Transverse colon (tissue), 4 donors: ENCODE measurements around the gene SIKE1. TPM values are rescaled to one million over a fixed set of nuclear protein-coding genes. Genes with fewer than 3 reads are reported as not detected.
"Not testable (repeated sequence)": the region's sequence is repeated elsewhere in the genome, so short reads cannot be mapped to it uniquely, and the experiment has no call there.

Experiments
- DNase-seq: peaks from one replicate; pipeline ENCODE4 v3.0.0-alpha.2; 2019
- H3K27ac ChIP-seq, 4 donors: fragments of 200-600 bp; sonication (generic); 2 replicates each; pipeline ENCODE4 v1.5.1; 2016 to 2018; ENCODE audit warnings: inconsistent platforms in 4 of 4
- H3K27me3 ChIP-seq: fragments of 200-600 bp; sonication (generic); 2 replicates; pipeline ENCODE4 v1.5.1; 2017; ENCODE audit warnings: inconsistent platforms
- H3K36me3 ChIP-seq, 4 donors: fragments of 200-600 bp; sonication (generic); 2 replicates each; pipeline ENCODE4 v1.5.1; 2017 to 2019; ENCODE audit warnings: inconsistent platforms in 4 of 4
- H3K4me1 ChIP-seq, 4 donors: fragments of 200-600 bp; sonication (generic); 2 replicates each; pipeline ENCODE4 v1.5.1; 2017 to 2020; ENCODE audit warnings: inconsistent platforms in 4 of 4
- H3K4me3 ChIP-seq, 4 donors: fragments of 200-600 bp; sonication (generic); 1 replicate in 1 of 4; 2 replicates in 3 of 4; pipeline versions ENCODE4 v1.5.1 to v1.6.1; 2017 to 2019; ENCODE audit warnings: inconsistent platforms in 4 of 4
- H3K9me3 ChIP-seq, 2 donors: fragments of 200-600 bp; sonication (generic); 2 replicates each; pipeline ENCODE4 v1.5.1; 2017 to 2019; ENCODE audit warnings: inconsistent platforms in 2 of 2
- EP300 ChIP-seq: sonication (generic); formaldehyde crosslinking; IDR thresholded peaks from one replicate; pipeline ENCODE4 v1.6.1; 2017; ENCODE audit warnings: antibody characterized with exemption, low read depth
- POLR2A ChIP-seq: fragments of 450-650 bp; IDR thresholded peaks from one replicate; pipeline ENCODE4 v1.6.1; 2016; ENCODE audit warnings: antibody characterized with exemption, mild to moderate bottlenecking, moderate library complexity
- POLR2AphosphoS5 ChIP-seq, 3 donors: sonication (generic); formaldehyde crosslinking; IDR thresholded peaks; one replicate each; pipeline ENCODE4 v1.6.1; 2016; ENCODE audit warnings: antibody characterized with exemption in 3 of 3
- WGBS, 2 donors: methylation state at CpG; one replicate each; pipeline ENCODE4 v1.1.5; 2018; ENCODE audit warnings: low coverage in 1 of 2; 5-methylcytosine and 5-hydroxymethylcytosine counted together
- in situ Hi-C, 4 donors: fragments of 200-750 bp; cut with MboI; loops; one replicate each; pipeline versions ENCODE4 v1.15.0 to v1.15.1; 2017; ENCODE audit warnings: low sequenced_read_pairs in 3 of 4, low pct_ligation_motif_present in 1 of 4, low pct_unique_long_range_greater_than_20kb in 1 of 4
- intact Hi-C: fragments of 100-400 bp; cut with DNase I; formaldehyde crosslinking; loops from one replicate; pipeline ENCODE4 v1.15.1; 2023; ENCODE audit warnings: low total_unique reads
- total RNA-seq, 4 donors: library from RNA; depleted of rRNA; stranded (reverse); fragments of >200 nt; gene quantifications; one replicate each; pipeline ENCODE4 v1.1.0, GENCODE V29; 2016
- TF ChIP-seq, protein P1 (sequence below), 5 experiments: fragments of 200-600 bp in 3 of 5; fragments of 450-650 bp in 2 of 5; sonication (generic) in 3 of 5; IDR thresholded peaks; 1 replicate in 2 of 5; 2 replicates in 3 of 5; pipeline ENCODE4 v1.5.1; 2016 to 2017; ENCODE audit warnings: antibody characterized with exemption in 5 of 5, inconsistent platforms in 3 of 5, mild to moderate bottlenecking in 2 of 5, moderate library complexity in 1 of 5

Gene SIKE1
- total RNA-seq, 4 donors from 2014 or later = 20.9 to 44.5 (median 35.3) TPM

DNA sequence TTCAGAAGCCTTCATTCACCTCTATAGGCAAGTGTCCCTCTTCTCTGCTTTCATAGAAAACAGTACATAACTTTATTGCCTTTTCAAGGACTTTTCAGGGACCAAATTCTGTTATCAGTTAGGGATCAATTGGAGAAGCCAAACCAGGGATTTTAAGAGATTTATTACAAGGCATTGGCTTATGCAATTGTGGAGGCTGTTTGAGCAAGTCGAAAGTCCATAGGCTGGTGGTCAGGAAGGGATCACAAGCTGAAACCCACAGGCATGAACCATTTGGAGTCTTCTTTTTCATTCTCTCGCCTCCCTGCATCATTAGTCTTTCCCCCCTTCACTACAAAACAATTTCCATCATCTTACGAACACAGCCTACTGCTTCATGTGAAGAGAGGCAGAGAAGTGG lies 39.4 kb upstream of the SIKE1 start:
- Histone ChIP-seq H3K27me3 (no peaks in the 10 kb centered on the region), H3K36me3 (no peaks in the 10 kb centered on the region), H3K4me3 (no peak overlapping the region), H3K27ac (no peak overlapping the region), H3K4me1 (no peaks in the 10 kb centered on the region), H3K9me3 (no peaks in the 10 kb centered on the region)
- TF ChIP-seq, protein P1, sequence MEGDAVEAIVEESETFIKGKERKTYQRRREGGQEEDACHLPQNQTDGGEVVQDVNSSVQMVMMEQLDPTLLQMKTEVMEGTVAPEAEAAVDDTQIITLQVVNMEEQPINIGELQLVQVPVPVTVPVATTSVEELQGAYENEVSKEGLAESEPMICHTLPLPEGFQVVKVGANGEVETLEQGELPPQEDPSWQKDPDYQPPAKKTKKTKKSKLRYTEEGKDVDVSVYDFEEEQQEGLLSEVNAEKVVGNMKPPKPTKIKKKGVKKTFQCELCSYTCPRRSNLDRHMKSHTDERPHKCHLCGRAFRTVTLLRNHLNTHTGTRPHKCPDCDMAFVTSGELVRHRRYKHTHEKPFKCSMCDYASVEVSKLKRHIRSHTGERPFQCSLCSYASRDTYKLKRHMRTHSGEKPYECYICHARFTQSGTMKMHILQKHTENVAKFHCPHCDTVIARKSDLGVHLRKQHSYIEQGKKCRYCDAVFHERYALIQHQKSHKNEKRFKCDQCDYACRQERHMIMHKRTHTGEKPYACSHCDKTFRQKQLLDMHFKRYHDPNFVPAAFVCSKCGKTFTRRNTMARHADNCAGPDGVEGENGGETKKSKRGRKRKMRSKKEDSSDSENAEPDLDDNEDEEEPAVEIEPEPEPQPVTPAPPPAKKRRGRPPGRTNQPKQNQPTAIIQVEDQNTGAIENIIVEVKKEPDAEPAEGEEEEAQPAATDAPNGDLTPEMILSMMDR (IDR thresholded peaks at IDR 0.05) = no peak
- TF ChIP-seq POLR2AphosphoS5 (IDR thresholded peaks at IDR 0.05) (no peak), POLR2A (no peak), EP300 (no peak)
- intact Hi-C loops = no loop called here
- WGBS, 2 donors = 65 to 70% methylated on average over 2 to 3 of the region's 3 CpGs
- no peak for DNase-seq
- in situ Hi-C loops = no loop called here

DNA sequence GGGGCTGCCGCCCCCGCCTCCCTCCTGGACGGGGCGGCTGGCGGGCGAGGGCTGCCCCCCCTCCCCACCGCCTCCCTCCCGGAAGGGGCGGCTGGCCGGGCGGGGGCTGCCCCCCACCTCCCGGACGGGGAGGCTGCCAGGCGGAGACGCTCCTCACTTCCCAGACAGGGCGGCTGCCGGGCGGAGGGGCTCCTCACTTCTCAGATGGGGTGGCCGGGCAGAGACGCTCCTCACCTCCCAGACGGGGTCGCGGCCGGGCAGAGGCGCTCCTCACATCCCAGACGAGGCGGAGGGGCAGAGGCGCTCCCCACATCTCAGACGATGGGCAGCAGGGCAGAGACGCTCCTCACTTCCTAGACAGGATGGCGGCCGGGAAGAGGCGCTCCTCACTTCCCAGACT lies 24.0 kb upstream of the SIKE1 start:
- H3K27me3 ChIP-seq, in situ Hi-C loops, DNase-seq, H3K36me3 ChIP-seq, intact Hi-C loops, H3K9me3 ChIP-seq, H3K27ac ChIP-seq, H3K4me3 ChIP-seq, H3K4me1 ChIP-seq: not testable (repeated sequence)
- 96% methylated on average over 9 of the region's 33 CpGs; no CpG with 5 or more reads in 1 of the 2 donors for WGBS, 2 donors

DNA sequence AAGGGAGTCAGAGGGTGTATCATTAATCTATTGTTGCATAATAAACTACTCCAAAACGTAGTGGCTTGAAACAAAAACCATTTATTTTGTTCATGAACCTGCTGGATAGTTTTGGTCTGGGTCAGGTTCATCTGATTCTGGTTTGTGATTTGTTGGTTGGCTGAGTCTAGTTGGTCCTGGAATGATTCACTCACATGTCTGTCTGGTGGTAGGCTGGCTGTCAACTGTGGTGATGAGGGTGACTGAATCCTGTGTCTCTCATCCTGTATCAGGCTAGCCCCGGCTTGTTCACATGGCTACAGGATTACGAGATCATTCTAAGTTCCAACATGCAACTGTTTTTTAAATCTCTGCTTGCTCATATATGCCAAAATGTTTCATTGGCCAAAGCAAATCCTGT lies 22.5 kb upstream of the SIKE1 start:
- no peak for TF ChIP-seq EP300
- TF ChIP-seq, protein P1 (IDR thresholded peaks at IDR 0.05) = no peak
- TF ChIP-seq POLR2AphosphoS5 (IDR thresholded peaks at IDR 0.05) = no peak
- no peak for TF ChIP-seq POLR2A
- in situ Hi-C loops = no loop called here
- Histone ChIP-seq H3K36me3 (no peaks in the 10 kb centered on the region), H3K27ac (no peak overlapping the region), H3K27me3 (peaks cover 9% of the 10 kb centered on the region), H3K4me1 (no peaks in the 10 kb centered on the region), H3K4me3 (no peak overlapping the region), H3K9me3 (no peaks in the 10 kb centered on the region)
- 18 to 54% methylated on average over 1 to 3 of the region's 3 CpGs for WGBS, 2 donors
- DNase-seq = no peak
- intact Hi-C loops = no loop called here

DNA sequence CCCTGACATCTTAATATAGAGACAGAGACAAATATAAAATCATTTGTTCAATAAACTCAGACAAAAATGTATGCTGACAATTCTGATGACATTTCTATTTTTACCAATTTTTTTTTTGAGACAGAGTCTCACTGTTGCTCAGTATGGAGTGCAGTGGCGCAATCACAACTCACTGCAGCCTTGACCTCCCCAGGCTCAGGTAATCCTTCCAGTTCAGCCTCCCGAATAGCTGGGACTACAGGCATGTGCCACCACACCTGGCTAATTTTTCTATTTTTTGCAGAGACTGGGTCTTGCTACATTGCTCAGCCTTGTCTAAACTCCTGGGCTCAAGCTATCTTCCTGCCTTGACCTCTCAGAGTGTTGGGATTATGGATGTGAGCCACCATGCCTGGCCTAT lies 13.6 kb upstream of the SIKE1 start:
- no peaks in the 10 kb centered on the region for H3K9me3 ChIP-seq
- TF ChIP-seq, protein P1 (IDR thresholded peaks at IDR 0.05) = no peak
- TF ChIP-seq POLR2AphosphoS5 (IDR thresholded peaks at IDR 0.05) (no peak), EP300 (no peak), POLR2A (no peak)
- no peak overlapping the region for H3K27ac ChIP-seq
- H3K36me3 ChIP-seq = no peaks in the 10 kb centered on the region
- 77 to 100% methylated on average over 1 to 2 of the region's 2 CpGs for WGBS, 2 donors
- no peak for DNase-seq
- H3K4me3 ChIP-seq = no peak overlapping the region
- in situ Hi-C loops = no loop called here
- no peaks in the 10 kb centered on the region for H3K4me1 ChIP-seq
- H3K27me3 ChIP-seq = peaks cover 25% of the 10 kb centered on the region
- intact Hi-C loops = no loop called here

DNA sequence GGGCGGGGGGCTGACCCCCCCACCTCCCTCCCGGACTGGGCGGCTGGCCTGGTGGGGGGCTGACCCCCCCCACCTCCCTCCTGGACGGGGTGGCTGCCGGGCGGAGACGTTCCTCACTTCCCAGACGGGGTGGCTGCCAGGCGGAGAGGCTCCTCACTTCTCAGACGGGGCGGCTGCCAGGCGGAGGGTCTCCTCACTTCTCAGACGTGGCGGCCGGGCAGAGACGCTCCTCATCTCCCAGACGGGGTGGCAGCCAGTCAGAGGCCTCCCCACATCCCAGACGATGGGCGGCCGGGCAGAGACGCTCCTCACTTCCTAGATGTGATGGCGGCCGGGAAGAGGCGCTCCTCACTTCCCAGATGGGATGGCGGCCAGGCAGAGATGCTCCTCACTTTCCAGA lies 10.1 kb upstream of the SIKE1 start:
- 88% methylated on average over 5 of the region's 25 CpGs; no CpG with 5 or more reads in 1 of the 2 donors for WGBS, 2 donors
- H3K36me3 ChIP-seq, H3K9me3 ChIP-seq, H3K27ac ChIP-seq, intact Hi-C loops, in situ Hi-C loops, DNase-seq, H3K4me3 ChIP-seq, H3K4me1 ChIP-seq: not testable (repeated sequence)
- H3K27me3 ChIP-seq = peaks cover 17% of the 10 kb centered on the region

DNA sequence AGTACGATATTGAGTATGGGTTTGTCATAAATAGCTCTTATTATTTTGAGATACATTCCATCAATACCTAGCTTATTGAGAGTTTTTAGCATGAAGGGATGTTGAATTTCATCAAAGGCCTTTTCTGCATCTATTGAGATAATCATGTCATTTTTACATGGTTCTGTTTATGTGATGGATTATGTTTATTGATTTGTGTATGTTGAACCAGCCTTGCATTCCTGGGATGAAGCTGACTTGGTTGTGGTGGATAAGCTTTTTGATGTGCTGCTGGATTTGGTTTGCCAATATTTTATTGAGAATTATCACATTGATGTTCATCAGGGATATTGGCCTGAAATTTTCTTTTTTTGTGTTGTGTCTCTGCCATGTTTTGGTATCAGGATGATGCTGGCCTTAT lies 6.0 kb upstream of the SIKE1 start:
- 89 to 90% methylated on average over 1 of the region's 1 CpG for WGBS, 2 donors
- intact Hi-C loops, DNase-seq, H3K9me3 ChIP-seq, H3K4me1 ChIP-seq, H3K36me3 ChIP-seq, H3K27ac ChIP-seq, in situ Hi-C loops, H3K4me3 ChIP-seq: not testable (repeated sequence)
- peaks cover 12% of the 10 kb centered on the region for H3K27me3 ChIP-seq
